ENCODE results near the gene PRMT1.
A peak's percentile ranks its signal among the peaks of the same experiment; 100 is the strongest.

PRMT1 gene

GRCh38 chr19:49677231-49677900 is at the start of gene PRMT1:
Gene PRMT1, plus strand, starts transcription at chr19:49677271. Its CDS starts 10 bp downstream, at chr19:49677281.
- DNase-seq (ENCODE audit: low read depth, low spot score) = no peak

- no peak for DNase-seq (ENCODE audit: low read depth, low spot score)
Measured at GRCh38 chr19:49629659-49630058, 47.4 kb upstream of the PRMT1 start.

GRCh38 chr19:49631014-49631588 is 46.0 kb upstream of the PRMT1 start:
- no peak for DNase-seq (ENCODE audit: low read depth, low spot score)

GRCh38 chr19:49631610-49632192 is 45.4 kb upstream of the PRMT1 start:
- no peak for DNase-seq (ENCODE audit: low read depth, low spot score)

- DNase-seq (ENCODE audit: low read depth, low spot score) = no peak
Measured at GRCh38 chr19:49632576-49632975, 44.5 kb upstream of the PRMT1 start.

- peak; percentile 45 for DNase-seq (ENCODE audit: low read depth, low spot score)
Measured at GRCh38 chr19:49633273-49633672, 43.8 kb upstream of the PRMT1 start.

GRCh38 chr19:49635530-49636232 is 41.4 kb upstream of the PRMT1 start:
- DNase-seq (ENCODE audit: low read depth, low spot score) = no peak

- DNase-seq (ENCODE audit: low read depth, low spot score) = no peak
Measured at GRCh38 chr19:49636233-49636932, 40.7 kb upstream of the PRMT1 start.

GRCh38 chr19:49637821-49638738 is 39.0 kb upstream of the PRMT1 start:
- DNase-seq (ENCODE audit: low read depth, low spot score) = peak; percentile 68

- DNase-seq (ENCODE audit: low read depth, low spot score) = no peak
Measured at GRCh38 chr19:49639401-49640112, 37.5 kb upstream of the PRMT1 start.

GRCh38 chr19:49640113-49640898 is 36.8 kb upstream of the PRMT1 start, which contains the start of gene RRAS:
Gene RRAS, minus strand, starts transcription at chr19:49640143. Its CDS starts 45 bp downstream, at chr19:49640098.
- DNase-seq (ENCODE audit: low read depth, low spot score) = peak; percentile 100

- peak; percentile 100 for DNase-seq (ENCODE audit: low read depth, low spot score)
Measured at GRCh38 chr19:49641688-49642491, 35.2 kb upstream of the PRMT1 start, which contains the start of gene SCAF1. Gene SCAF1, plus strand, starts transcription at chr19:49642209. Its CDS starts 2,818 bp downstream, at chr19:49645027.

- peak; percentile 50 for DNase-seq (ENCODE audit: low read depth, low spot score)
Measured at GRCh38 chr19:49642492-49643035, 34.5 kb upstream of the PRMT1 start.

- no peak for DNase-seq (ENCODE audit: low read depth, low spot score)
Measured at GRCh38 chr19:49643466-49643865, 33.6 kb upstream of the PRMT1 start.

- DNase-seq (ENCODE audit: low read depth, low spot score) = no peak
Measured at GRCh38 chr19:49645592-49645991, 31.5 kb upstream of the PRMT1 start.

- DNase-seq (ENCODE audit: low read depth, low spot score) = no peak
Measured at GRCh38 chr19:49645995-49646394, 31.1 kb upstream of the PRMT1 start.

GRCh38 chr19:49646586-49646985 is 30.5 kb upstream of the PRMT1 start:
- no peak for DNase-seq (ENCODE audit: low read depth, low spot score)
